Endothelial cell of hepatic sinusoid (primary cell): ENCODE results near the gene WDFY3.

ENCODE experiments used
- in situ Hi-C: cut with HindIII; loops from 2 replicates; pipeline ENCODE4 v1.10.0; 2017; ENCODE audit warnings: low sequenced_read_pairs

Gene WDFY3

DNA sequence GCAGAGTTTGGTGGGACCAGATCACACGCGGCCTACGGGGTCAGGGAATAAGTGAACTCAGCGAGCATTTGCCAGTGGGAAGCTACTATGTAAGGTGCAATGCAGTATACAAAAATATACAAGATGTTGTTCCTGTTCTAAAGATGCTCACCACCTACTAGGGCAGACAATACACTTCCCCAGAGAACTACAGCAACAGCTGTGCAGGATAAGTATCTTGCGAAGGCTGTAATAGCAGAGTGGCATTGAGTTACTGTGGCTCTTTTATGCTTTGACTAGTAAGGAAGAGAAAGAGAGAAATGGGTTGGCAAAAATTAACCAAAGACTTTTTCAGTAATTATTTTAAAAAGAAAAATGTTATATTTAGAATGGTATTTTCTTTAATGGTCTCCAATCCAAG, 322.4 kb downstream of the WDFY3 start:
- in situ Hi-C loops: no loop called here

DNA sequence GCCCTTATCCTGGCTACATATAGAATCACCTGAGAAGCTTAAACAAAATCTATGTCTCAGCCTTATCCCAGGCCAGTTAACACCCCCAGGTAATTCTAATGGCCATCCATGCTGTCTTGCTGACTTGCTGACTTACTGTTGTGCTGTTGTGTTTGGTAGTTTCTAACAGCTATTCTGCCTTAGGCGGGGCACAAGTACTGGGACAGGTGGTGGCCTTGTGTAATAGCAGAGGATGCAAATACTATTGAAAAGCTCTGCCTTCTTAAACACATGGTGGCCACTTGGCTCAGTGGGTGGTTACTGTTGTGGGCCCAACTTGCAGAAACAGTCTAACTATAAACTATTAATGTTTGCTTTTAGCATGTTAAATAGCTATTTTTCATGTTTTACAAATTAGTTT, 327.3 kb downstream of the WDFY3 start:
- in situ Hi-C loops: no loop called here

DNA sequence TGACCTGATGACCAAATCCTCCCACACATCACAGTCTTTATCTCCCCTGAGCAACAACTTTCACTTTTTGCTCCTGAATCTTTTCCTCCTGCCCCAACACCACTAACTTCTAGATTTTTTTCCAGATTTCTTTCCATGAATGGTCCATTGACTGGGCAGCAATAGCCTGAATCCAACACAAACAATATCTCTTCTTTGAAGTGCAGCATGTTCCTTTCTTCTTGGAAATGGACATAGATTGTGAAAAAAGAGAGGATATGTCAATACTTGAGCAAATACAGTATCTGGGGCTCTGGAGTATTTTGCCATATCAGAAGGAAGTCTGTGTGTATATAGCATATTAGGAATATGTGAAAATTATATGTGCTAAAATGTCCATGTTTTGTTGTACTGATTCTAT, 328.4 kb downstream of the WDFY3 start:
- in situ Hi-C loops: no loop called here

DNA sequence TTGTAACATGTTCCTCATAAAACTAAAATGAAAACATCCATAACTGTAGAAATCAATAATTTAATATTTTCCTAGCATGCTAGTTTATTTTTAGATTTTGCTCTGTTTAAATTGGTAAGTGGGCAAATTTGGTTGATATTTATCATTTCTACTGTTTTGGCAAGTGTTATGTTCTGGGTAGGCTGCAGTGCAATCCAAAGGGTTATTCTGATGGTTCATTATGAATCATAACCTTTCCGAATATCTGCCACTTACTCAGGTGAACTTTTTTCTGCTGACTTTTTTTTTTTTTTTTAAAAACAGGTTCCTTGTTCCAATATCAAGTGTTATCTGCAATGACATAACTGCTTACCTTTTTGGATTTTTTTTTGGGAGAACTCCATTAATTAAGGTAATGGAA, 331.5 kb downstream of the WDFY3 start:
- in situ Hi-C loops: no loop called here

DNA sequence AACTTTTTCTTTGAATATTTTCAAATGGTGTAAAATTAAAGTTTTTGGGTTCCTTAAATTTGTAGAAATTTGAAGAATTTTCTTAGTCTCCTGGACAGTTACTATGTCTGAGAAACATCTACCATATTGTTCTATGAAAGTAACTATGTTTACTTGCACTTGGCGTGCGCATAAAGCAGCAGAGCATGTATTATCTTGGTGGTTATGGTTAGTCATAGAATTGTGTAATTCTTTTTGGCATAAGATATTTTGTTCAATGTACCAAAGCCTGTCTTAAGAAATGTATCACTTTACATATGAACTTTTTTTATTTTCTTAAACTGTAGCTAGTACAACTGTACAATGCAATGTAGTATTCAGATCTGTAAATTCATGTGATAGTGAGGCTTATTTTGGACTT, 334.4 kb downstream of the WDFY3 start:
- in situ Hi-C loops: no loop called here

DNA sequence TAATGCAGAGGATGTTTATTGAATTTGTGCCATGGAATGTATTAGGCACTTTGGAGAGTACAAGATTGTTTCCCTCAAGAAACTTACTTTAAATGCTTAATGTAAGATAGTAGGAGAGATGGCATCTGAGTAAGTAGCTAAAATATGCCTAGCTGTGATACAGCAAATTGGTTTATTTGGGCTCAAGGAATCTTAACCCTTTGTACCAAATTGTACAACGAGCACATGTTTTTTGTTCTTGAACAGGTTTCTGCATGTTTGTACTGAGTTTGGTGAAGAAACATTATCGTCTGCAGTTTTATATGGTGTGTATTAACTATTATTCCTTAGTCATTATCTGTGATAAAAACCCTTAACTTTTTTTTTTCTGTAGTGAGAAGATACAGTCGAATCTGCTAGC, 334.9 kb downstream of the WDFY3 start:
- in situ Hi-C loops: no loop called here

DNA sequence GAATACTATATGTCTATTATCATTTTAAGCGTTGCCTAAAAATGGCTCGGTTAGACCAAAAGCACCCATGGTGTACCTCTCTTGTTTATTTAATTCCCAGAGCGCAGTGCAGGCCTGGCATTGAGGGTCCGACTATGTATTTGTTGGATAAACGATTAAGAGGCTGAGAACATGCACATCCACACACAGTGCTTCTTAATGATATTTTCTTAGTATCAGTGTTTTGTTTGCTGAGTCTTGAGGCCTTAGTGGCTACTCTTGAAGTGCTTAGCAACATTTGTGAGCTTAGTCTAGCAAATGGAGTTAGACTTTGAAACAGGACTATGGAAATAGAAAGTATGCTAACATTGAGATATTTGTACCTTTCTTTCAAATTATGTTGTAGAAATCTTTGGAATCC, 339.8 kb downstream of the WDFY3 start:
- in situ Hi-C loops: no loop called here

DNA sequence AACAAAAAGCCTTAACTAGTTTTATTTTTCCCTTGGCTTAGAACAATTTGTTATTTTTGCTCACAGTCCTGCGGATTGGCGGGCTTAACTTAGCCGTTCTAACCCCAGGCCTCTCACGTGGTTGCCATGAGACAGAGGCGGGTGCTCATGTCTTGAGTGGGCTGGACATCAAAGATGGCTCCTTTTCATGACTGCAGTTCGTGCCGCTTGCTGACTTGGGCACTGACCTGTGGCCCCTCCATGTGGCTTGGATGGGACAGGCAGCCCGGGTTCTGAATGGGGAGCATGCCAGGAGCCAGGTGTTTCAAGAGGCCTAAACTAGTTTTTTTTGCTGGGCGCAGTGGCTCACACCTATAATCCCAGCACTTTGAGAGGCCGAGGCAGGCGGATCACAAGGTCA, 342.8 kb downstream of the WDFY3 start:
- in situ Hi-C loops: no loop called here

DNA sequence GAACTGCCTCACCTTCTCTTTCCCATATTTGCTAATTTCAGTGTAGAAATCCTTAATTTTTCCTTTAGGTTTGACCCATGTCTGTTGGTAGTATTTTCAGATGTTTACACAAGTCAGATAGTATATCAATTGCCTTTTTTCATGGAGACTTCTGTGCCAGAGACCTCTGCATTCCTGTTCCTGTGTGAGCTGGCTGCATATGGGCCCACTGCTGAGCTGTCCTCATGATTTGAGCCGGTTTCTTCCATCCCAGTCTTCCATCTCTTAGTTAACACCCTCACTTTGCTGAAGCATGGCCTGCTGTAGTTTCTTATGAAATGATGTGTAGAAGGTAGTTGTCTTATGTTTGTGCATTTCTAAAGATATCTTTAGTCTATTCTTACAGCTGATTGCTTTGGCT, 343.5 kb downstream of the WDFY3 start:
- in situ Hi-C loops: no loop called here
